Cerebellar nuclear complex (tissue), 1 donor: Measurements from ENCODE around the gene VEGFA.

Experiments used
- DNase-seq, 2 experiments: peaks; one replicate each; lab custom pipeline; 2025; lab: John Stamatoyannopoulos, UW

Gene VEGFA

GRCh38 chr6:43769526-43770371 is at the start of gene VEGFA:
VEGFA (plus strand) TSS chr6:43770211.
- peak in 1 of 2 experiments; percentile 30 for DNase-seq

DNA sequence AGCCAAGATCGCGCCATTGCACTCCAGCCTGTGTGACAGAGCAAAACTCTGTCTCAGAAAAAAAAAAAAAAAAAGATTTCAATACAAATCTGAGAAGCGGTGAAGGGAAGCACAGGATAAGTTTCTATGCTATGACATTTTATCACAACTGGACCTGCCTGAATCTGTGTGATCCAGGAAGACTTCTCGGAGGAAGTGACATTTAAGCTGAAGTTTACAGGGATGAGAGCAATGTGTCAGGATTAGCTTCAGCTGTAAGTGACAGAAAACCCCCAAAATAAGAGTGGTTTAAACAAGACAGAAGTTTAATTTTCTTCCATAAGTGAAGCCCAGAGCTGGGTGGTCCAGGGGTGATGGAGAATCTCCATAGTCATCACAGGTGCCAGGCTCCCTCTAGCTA is 49.0 kb upstream of the VEGFA start:
- DNase-seq: no peak

DNA sequence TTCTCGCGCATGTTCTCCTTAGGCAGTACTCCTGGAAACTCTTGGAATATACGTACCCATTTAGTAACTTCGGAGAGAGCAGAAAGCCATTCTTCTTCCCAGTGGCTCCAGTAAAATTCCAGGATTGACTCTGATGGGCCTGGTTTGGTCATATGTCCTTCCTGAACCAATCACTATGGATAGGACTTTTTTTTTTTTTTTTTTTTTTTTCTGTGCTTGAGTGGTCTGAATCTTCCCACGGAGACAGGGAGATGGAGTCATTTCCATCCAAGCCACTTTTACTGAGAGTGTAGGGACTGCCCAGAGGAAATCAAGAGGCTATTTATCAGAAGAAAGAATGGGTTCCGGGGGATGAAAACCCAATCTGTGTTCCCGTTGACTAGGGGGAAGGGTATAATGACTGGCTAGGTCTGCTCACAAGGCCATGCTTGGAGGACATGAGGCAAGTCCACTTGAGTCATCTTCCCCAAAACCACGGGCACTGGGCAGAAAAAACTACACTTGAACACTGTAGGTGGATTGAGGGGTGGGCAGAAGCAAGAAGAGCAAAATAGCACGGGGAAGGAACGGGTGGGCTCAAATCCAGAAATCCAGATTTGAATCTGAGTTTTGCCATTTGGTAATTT is 47.0 kb upstream of the VEGFA start:
- DNase-seq: no peak

DNA sequence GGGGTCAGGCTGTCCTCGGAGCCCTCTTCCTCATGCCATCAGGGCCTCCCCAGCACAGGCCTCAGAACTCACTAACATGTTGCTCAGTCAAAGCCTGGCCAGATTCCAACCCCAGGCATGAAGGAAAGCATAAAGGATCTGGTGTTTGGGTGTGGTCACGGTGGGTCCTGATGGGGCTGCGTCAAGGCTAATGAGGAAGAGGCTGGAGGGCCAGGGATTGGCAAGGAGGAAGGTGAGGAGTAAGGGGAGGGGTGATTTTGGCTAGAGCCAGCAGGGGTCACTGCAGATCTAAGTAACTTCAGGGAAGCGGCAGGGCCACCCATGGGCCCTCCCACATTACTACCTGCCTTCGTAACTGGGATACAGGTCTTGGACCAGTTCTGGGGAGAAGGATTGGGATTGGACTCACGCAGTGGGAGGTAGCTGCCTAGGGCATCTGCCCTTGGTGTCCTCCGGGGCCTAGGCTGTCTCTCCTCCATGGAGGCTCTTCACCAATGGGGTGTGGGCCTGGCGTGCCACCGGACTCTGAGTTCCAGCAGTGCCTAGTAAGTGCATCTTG is 46.2 kb upstream of the VEGFA start:
- no peak for DNase-seq

DNA sequence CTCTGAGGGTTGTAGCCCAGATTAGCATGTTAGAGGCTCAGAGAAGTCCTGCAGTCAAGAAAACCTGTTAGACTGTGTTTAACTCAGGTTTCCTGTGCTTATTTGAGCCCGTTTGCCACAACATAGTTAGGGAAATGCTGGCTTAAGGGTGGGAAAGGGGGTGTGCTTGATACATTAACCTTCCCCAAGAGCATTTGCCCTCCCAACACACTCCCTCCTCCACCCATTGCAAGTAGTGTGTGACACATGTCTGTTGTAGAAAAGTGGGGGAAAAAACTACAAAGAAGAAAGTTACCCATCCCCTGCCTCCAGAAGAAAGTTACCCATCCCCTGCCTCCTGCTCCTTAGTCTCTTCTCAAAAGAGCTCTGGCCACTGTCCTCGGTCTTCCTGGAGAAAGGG is 45.7 kb upstream of the VEGFA start:
- DNase-seq: no peak

- DNase-seq: no peak
Measured at GRCh38 chr6:43724914-43725642, 44.9 kb upstream of the VEGFA start.

GRCh38 chr6:43725643-43726580 is 44.1 kb upstream of the VEGFA start:
- no peak for DNase-seq

GRCh38 chr6:43727634-43728033 is 42.4 kb upstream of the VEGFA start:
- DNase-seq: no peak

DNA sequence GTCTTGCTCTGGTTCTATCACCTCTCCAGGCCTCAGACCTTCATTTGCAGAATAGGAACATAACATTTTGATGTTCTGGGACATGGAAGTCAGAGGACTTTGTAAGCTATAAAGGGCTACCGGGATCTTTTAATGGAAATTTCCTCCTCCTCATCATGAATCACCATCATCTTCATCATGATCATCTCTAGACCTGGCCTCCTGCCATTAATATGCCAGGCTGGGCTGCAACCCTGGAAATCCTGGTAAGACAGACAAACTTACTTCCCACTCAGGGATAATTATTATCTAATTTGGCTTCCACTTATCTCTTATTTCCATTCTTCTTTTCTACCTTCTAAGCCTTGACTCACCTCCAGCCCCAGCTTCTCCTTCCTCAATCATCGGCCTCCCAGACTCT is 41.4 kb upstream of the VEGFA start:
- no peak for DNase-seq

GRCh38 chr6:43729537-43729936 is 40.5 kb upstream of the VEGFA start:
- no peak for DNase-seq

DNA sequence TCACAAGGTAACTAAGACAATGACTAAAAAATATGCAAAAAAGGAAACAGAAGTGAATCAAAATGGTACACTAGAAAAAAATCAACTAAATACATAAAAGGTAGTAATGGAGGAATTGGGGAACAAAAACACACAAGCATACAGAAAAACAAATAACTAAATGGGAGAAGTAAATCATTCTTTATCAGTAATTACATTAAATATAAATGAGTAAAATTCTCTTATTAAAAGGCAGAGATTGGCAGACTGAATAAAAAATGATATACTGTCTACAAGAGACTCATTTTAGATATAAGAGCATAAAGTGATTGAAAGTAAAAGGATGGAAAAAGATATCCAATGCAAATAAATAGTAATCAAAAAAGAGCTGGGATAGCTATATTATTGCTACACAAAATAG is 39.4 kb upstream of the VEGFA start:
- no peak for DNase-seq

DNA sequence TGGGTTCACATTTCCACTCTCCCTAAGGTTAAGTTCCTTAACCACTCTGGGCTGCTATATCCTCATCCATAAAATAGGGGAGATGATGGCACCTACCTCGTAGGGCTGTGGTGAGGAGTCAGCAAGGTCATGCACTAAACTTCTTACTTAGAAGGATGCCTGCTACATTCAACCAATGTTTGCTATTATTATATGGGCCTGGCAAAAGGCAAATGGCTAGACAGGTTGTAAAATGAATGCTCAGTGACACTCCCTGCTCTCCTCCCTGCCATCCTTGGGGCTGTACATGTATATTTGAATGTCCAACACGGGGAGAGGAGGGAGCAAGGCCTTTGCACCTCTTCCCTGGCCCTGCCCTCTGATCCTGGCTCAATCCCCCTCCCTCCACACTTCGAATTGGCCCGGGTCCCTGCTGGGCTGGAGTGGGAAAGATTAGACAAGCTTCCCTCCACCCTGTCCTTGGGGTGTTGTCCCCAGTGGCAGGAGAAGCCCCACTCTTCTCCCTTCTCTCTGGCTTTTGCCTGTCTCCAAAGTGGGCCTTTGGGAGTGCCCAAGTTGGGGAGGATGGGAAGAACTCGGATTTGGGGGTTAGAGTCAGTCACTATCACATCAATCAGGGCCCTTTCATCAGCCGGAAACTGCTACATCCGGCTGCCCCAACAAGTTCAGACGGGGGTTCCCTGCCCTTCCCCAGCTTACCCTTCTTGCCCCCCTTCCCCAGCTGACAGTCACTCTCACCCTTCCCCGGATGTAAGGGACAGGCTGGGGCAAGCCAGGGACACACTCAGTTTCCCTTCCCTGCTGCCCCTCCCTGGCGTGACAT is 36.3 kb upstream of the VEGFA start:
- no peak for DNase-seq

GRCh38 chr6:43734294-43734665 is 35.7 kb upstream of the VEGFA start:
- DNase-seq: no peak

GRCh38 chr6:43735642-43736199 is 34.3 kb upstream of the VEGFA start:
- DNase-seq: no peak

DNA sequence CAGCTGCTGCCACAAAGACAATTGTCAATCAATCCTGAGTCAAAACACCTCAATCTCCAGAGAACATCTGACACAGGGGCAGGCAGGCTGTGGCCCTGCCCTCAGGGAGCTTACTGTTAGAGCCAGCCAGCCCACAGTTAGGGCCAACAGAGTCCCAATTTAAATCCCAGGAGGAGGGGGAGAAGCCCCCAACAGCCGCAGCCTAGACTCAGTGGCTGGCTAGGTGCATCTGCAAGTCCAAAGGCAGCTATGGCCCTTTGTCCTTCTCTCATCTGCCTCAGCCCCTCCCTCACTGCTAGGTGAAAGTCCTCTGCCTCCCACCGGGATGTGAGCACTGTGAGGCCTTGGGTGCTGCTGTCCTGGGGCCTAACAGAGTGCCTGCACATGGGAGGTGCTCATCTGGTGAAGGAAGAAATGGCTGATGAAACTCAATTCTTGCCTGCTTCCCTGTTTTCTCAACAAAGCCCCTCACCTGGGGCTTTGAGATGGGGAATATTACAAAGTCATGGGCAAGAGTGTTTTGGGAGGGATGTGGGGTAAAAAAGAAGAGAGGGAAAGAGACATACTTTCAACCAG is 33.7 kb upstream of the VEGFA start:
- no peak for DNase-seq

- DNase-seq: no peak
Measured at GRCh38 chr6:43736844-43737243, 33.2 kb upstream of the VEGFA start.

- DNase-seq: no peak
Measured at GRCh38 chr6:43737272-43738081, 32.5 kb upstream of the VEGFA start.

DNA sequence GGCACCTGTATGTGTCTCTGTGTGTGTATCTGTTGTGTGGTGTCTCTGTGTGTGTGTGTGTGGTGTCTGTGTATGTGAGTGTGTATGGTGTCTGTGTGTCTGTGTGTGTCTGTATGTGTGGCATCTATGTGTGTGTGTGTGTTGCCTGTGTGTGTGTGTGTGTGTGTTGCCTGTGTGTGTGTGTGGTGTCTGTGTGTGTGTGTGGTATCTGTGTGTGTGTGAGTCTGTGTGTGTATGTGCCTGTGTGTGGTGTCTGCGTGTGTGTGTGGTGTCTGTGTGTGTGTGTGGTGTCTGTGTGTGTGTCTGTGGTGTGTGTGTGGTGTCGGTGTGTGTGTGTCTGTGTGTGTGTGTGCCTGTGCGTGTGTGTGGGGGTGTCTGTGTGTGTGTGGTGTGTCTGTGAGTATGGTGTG is 31.7 kb upstream of the VEGFA start:
- DNase-seq: no peak
